Esophagus mucosa (tissue), 1 donor: ENCODE results near the gene FAM8A1. TPM values are rescaled to one million over a fixed set of nuclear protein-coding genes. Genes with fewer than 3 reads are reported as not detected.

Experiments
- total RNA-seq: library from RNA; stranded (reverse); gene quantifications from one replicate; pipeline ENCODE4 v1.2.4, GENCODE V29; 2023
- donor health status: DM: yes; HTN: yes; CAD: no.

The FAM8A1 gene
- total RNA-seq, 1 donor from 2014 or later = 7.6 TPM

Other genes with a start within 250 kb of the FAM8A1 start
- gene CAP2, start 206.7 kb upstream of the FAM8A1 start, total RNA-seq = 3.0 TPM
- 30.2 TPM for gene NUP153, start 106.6 kb downstream of the FAM8A1 start, total RNA-seq